ENCODE measurements around the gene TANC1. TPM values are rescaled to one million over a fixed set of nuclear protein-coding genes. Genes with fewer than 3 reads are reported as not detected.

The TANC1 gene
- total RNA-seq, 1 experiment from 2014 or later: 20.0 TPM

GRCh38 chr2:159154366-159154765 lies 185.9 kb downstream of the TANC1 start:
- no peak for DNase-seq (ENCODE audit: low read depth)

- DNase-seq (ENCODE audit: low read depth): no peak
Observed at GRCh38 chr2:159155320-159155719, 186.9 kb downstream of the TANC1 start.

- DNase-seq (ENCODE audit: low read depth): no peak
Observed at GRCh38 chr2:159155791-159156190, 187.4 kb downstream of the TANC1 start.

- DNase-seq (ENCODE audit: low read depth): no peak
Observed at GRCh38 chr2:159156834-159157233, 188.4 kb downstream of the TANC1 start.

- no peak for DNase-seq (ENCODE audit: low read depth)
Observed at GRCh38 chr2:159157361-159158209, 189.1 kb downstream of the TANC1 start.

- DNase-seq (ENCODE audit: low read depth): no peak
Observed at GRCh38 chr2:159160412-159160811, 192.0 kb downstream of the TANC1 start.

GRCh38 chr2:159160954-159161353 lies 192.5 kb downstream of the TANC1 start:
- DNase-seq (ENCODE audit: low read depth): no peak

- no peak for DNase-seq (ENCODE audit: low read depth)
Observed at GRCh38 chr2:159163930-159164329, 195.5 kb downstream of the TANC1 start.

- no peak for DNase-seq (ENCODE audit: low read depth)
Observed at GRCh38 chr2:159164457-159164911, 196.0 kb downstream of the TANC1 start.

GRCh38 chr2:159165048-159165447 lies 196.6 kb downstream of the TANC1 start:
- DNase-seq (ENCODE audit: low read depth): no peak

- DNase-seq (ENCODE audit: low read depth): peak; percentile 20
Observed at GRCh38 chr2:159168707-159169106, 200.3 kb downstream of the TANC1 start.

GRCh38 chr2:159169187-159169586 lies 200.7 kb downstream of the TANC1 start:
- DNase-seq (ENCODE audit: low read depth): peak; percentile 42

GRCh38 chr2:159172403-159172802 lies 204.0 kb downstream of the TANC1 start:
- DNase-seq (ENCODE audit: low read depth): no peak

- no peak for DNase-seq (ENCODE audit: low read depth)
Observed at GRCh38 chr2:159174759-159175158, 206.3 kb downstream of the TANC1 start.

- DNase-seq (ENCODE audit: low read depth): no peak
Observed at GRCh38 chr2:159175182-159175581, 206.7 kb downstream of the TANC1 start.

GRCh38 chr2:159175927-159176326 lies 207.5 kb downstream of the TANC1 start:
- no peak for DNase-seq (ENCODE audit: low read depth)

GRCh38 chr2:159176555-159176954 lies 208.1 kb downstream of the TANC1 start:
- no peak for DNase-seq (ENCODE audit: low read depth)

GRCh38 chr2:159177357-159177756 lies 208.9 kb downstream of the TANC1 start:
- DNase-seq (ENCODE audit: low read depth): no peak

GRCh38 chr2:159177957-159178356 lies 209.5 kb downstream of the TANC1 start:
- DNase-seq (ENCODE audit: low read depth): no peak

GRCh38 chr2:159179096-159179495 lies 210.7 kb downstream of the TANC1 start:
- no peak for DNase-seq (ENCODE audit: low read depth)

GRCh38 chr2:159179696-159180095 lies 211.3 kb downstream of the TANC1 start:
- no peak for DNase-seq (ENCODE audit: low read depth)

GRCh38 chr2:159183346-159183745 lies 214.9 kb downstream of the TANC1 start:
- DNase-seq (ENCODE audit: low read depth): no peak
